AG09309 (cell line): ENCODE results near the gene FAM8A1.

Experiments
- DNase-seq: peaks from one replicate; pipeline ENCODE4 v3.0.0-alpha.2; 2010; ENCODE audit warnings: low read depth
- H3K4me3 ChIP-seq: 2 replicates; pipeline ENCODE4 v1.5.1; 2011; ENCODE audit warnings: mild to moderate bottlenecking, low read depth, low read length, moderate library complexity; ENCODE audit not compliant: control insufficient read depth
- TF ChIP-seq, protein P1 (sequence below): IDR thresholded peaks from 2 replicates; pipeline ENCODE4 v1.5.1; 2011; ENCODE audit warnings: mild to moderate bottlenecking, low read depth, low read length, inconsistent platforms; ENCODE audit not compliant: insufficient read depth, control insufficient read depth; ENCODE audit errors: missing control alignments

FAM8A1 gene

DNA sequence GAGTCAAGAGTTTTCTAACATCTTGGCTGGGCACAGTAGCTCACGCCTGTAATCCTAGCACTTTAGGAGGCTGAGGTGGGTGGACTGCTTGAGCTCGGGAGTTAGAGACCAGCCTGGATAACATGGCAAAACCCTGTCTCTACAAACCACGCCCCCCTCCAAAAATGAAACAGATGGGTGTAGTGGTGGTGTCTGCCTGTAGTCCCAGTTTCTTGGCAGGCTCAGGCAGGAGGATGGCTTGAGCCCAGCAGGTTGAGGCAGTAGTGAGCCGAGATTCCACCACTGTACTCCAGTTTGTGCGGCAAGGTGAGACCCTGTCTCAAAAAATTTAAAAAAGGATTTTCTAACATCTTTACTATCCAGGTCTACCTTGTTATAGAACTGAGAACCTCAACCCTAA is 22.0 kb downstream of the FAM8A1 start:
- DNase-seq: no peak
- TF ChIP-seq, protein P1, sequence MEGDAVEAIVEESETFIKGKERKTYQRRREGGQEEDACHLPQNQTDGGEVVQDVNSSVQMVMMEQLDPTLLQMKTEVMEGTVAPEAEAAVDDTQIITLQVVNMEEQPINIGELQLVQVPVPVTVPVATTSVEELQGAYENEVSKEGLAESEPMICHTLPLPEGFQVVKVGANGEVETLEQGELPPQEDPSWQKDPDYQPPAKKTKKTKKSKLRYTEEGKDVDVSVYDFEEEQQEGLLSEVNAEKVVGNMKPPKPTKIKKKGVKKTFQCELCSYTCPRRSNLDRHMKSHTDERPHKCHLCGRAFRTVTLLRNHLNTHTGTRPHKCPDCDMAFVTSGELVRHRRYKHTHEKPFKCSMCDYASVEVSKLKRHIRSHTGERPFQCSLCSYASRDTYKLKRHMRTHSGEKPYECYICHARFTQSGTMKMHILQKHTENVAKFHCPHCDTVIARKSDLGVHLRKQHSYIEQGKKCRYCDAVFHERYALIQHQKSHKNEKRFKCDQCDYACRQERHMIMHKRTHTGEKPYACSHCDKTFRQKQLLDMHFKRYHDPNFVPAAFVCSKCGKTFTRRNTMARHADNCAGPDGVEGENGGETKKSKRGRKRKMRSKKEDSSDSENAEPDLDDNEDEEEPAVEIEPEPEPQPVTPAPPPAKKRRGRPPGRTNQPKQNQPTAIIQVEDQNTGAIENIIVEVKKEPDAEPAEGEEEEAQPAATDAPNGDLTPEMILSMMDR: no peak
- no peak overlapping the region for H3K4me3 ChIP-seq

DNA sequence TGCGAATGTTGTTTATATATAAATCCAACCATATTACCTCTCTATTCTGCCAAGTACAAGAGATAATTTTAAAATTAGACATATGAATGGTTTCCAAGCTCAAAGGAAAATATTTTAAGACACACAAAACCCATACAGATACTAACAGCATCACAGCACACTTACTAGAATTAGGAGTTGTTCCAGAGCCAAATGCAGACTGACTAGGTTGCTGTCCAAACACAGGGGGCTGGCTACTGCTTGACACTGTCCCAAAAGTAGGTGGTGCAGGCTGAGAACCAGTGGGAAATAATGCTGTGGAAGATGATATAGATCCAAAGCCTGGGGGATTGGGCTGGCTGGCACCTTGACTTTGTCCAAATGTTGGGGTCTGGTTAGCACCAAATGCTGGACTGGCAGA is 24.3 kb downstream of the FAM8A1 start:
- no peak for DNase-seq
- H3K4me3 ChIP-seq: no peak overlapping the region
- TF ChIP-seq, protein P1: no peak

DNA sequence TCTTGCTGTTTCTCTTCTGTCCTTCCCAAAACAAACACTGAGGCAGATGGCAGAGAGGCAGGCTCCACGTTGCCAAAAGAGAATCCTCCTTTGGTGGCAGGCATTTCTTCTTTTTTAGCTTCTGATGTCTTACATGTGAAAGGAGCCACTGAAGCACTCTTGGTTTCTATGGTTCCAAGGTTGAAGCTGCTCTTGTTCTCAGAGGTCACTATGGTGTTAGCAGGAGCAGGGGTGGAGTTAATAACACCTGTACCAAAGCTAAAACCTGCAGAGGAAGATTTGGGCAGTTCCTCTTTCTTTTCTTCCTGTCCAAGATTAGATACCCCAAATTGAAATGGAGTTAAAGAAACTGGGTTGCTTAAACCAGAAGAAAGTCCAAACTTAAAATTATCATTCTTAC is 28.8 kb downstream of the FAM8A1 start:
- TF ChIP-seq, protein P1: no peak
- H3K4me3 ChIP-seq: no peak overlapping the region
- DNase-seq: no peak

DNA sequence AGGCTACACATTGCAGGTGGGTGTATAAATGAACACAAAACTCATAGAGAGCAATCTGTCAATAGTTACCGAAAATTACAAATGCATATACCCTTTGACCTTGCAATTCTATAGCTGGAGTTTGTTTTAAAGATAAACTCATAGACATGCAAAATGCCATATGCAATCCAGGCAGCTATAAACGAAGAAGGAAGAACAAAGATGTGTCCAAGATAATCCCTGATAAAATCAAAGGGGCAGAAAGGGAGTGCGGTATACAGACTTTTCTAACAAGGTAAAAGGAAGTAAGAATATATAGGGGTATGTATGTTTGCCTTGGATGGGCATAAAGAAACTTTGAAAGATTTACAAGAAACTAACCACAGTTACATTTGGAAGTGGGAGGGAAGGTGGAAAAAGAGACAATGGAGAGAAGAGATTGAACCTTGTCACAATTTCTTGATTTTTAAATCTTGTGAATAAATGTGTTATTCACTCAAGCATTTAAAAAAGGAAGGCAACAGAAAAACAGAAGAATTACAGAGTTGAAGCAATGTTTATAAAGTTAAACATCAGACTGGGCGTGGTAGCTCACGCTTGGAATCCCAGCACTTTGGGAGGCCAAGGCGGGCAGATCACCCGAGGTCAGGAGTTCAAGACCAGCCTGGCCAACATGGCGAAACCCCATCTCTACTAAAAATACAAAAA is 29.9 kb downstream of the FAM8A1 start:
- DNase-seq: no peak
- TF ChIP-seq, protein P1: no peak
- no peak overlapping the region for H3K4me3 ChIP-seq

DNA sequence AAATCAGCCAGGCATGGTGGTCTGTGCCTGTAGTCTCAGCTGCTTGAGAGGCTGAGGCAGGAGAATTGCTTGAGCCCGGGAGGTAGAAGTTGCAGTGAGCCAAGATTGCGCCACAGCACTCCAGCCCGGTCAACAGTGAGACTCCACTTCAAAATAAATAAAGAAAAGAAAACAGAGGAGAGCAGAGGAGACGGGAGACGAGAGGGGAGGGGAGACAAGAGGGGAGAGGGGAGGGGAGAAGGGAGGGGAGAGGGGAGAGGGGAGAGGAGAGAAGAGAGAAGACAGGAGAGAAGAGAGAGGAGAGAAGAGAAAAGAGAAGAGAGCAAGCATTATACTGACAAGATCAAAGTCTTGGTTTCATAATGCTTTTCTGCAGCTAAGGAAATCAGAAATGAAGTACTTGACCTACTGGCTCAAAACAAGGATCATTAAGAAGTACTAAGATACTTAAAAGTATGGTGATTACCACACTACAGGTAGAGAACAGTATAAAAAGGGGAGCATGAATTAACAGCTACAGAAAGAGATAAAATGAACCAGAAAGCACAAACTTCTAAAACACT is 30.5 kb downstream of the FAM8A1 start:
- H3K4me3 ChIP-seq: no peak overlapping the region
- DNase-seq: no peak
- TF ChIP-seq, protein P1: no peak

DNA sequence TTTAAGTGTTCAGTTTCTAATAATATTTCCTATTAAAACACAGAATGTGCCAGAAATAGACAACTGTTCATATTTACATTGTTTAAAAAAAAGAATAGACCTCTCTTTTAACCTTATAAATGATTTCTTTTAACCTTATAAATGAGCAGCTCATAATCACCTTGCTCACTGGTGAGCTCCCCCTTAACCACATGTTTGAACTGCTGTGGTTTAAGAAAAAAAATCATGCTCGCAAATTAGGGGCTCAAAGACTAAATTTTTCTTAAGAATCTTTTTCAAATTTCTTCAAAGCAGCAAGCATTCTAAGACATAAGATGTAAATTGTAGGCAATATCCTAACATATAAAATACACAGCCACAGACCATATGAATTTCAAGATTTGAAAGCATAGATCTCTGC is 32.8 kb downstream of the FAM8A1 start:
- no peak overlapping the region for H3K4me3 ChIP-seq
- TF ChIP-seq, protein P1: no peak
- DNase-seq: no peak
